Activated CD4-positive, alpha-beta memory T cell treated with anti-CD3 and anti-CD28 coated beads for 36 hours (primary cell): ENCODE results near the gene WFIKKN2. TPM values are rescaled to one million over a fixed set of nuclear protein-coding genes. Genes with fewer than 3 reads are reported as not detected.
"Not testable (repeated sequence)": the region's sequence is repeated elsewhere in the genome, so short reads cannot be mapped to it uniquely, and the experiment has no call there.

Source experiments
- CTCF ChIA-PET: fragments of 350-600 bp; sonication (Branson Sonifier 250); formaldehyde crosslinking; loops from one replicate; lab custom pipeline; 2021; ENCODE audit warnings: antibody characterized with exemption, inconsistent platforms; lab: Charles Lee
- POLR2A ChIA-PET: fragments of 350-600 bp; sonication (Branson Sonifier 250); formaldehyde crosslinking; loops from one replicate; lab custom pipeline; 2021; ENCODE audit warnings: antibody characterized with exemption; lab: Charles Lee
- DNase-seq: peaks from one replicate; pipeline ENCODE4 v3.0.0-alpha.2; 2020
- H3K27ac Mint-ChIP-seq: one replicate; pipeline ENCODE4 v1.8.0; 2021; ENCODE audit warnings: mixed read lengths
- H3K27me3 Mint-ChIP-seq: one replicate; pipeline ENCODE4 v1.8.0; 2021; ENCODE audit warnings: mixed read lengths
- H3K36me3 Mint-ChIP-seq: one replicate; pipeline ENCODE4 v1.8.0; 2021; ENCODE audit warnings: mixed read lengths
- H3K4me1 Mint-ChIP-seq: one replicate; pipeline ENCODE4 v1.8.0; 2021; ENCODE audit warnings: low read depth, mixed read lengths
- H3K4me3 Mint-ChIP-seq: one replicate; pipeline ENCODE4 v1.8.0; 2021; ENCODE audit warnings: mild to moderate bottlenecking, mixed read lengths
- H3K9me3 Mint-ChIP-seq: one replicate; pipeline ENCODE4 v1.8.0; 2021; ENCODE audit warnings: mixed read lengths
- intact Hi-C: fragments of 100-400 bp; cut with micrococcal nuclease; formaldehyde crosslinking; loops from one replicate; pipeline ENCODE4 v1.15.1; 2023
- total RNA-seq, 2 experiments: library from RNA; stranded (reverse); gene quantifications; one replicate each; pipeline ENCODE4 v1.2.3, GENCODE V29; 2021

WFIKKN2 gene
- total RNA-seq, 2 experiments from 2014 or later, result not detected

DNA sequence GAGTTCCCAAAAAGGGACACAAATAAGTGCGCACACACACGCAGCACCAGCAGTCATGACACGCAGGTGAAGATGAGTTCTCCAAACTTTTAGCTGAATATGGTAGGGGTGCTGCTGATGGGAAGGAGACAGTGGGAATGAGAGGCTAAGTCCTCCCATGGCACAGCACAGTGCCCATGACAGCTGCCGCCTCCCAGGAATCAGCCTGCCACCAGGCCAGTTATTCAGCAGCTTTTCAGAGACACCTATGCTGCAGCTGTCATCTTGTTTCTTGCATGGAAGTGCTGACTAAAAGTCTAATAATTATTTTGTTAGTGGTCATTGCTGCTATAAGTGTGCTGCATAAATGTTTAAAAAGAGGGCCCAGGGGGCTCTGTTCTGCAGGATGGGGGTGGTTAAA, 12.2 kb downstream of the WFIKKN2 start:
- intact Hi-C loops, result no loop called here
- no peak overlapping the region for H3K27ac Mint-ChIP-seq
- no peaks in the 10 kb centered on the region for H3K36me3 Mint-ChIP-seq
- peaks cover 11% of the 10 kb centered on the region for H3K4me1 Mint-ChIP-seq
- no peak for DNase-seq
- CTCF ChIA-PET, result interaction anchor here (3.0 kb wide), 1 partner anchor 65 kb away, joined by 9 read pairs; no protein-coding TSS in a partner anchor
- H3K4me3 Mint-ChIP-seq, result no peak overlapping the region
- H3K9me3 Mint-ChIP-seq, result no peaks in the 10 kb centered on the region
- POLR2A ChIA-PET, result no interaction called here
- H3K27me3 Mint-ChIP-seq, result no peaks in the 10 kb centered on the region

DNA sequence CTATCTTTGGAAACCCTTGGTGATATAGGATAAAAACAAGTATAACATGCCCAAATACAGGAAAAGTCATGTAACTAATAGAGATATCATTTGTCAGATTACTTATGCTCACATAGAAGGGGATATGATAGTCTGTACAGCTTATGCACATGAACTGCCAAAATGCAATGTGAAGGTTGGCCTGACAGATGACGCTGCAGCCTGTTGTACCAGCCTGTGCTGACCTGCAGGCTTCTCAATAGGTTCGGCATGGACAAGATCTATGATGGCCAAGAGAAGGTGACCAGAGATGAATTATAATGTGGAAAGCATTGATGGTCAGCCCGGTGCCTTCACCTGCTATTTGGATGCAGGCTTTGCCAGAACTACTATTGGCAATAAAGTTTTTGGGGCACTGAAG, 12.7 kb downstream of the WFIKKN2 start:
- POLR2A ChIA-PET, result interaction anchor here (1.4 kb wide), 1 partner anchor 18 kb away, joined by 3 read pairs; the partner anchor contains the start of gene TOB1
- intact Hi-C loops, result no loop called here

DNA sequence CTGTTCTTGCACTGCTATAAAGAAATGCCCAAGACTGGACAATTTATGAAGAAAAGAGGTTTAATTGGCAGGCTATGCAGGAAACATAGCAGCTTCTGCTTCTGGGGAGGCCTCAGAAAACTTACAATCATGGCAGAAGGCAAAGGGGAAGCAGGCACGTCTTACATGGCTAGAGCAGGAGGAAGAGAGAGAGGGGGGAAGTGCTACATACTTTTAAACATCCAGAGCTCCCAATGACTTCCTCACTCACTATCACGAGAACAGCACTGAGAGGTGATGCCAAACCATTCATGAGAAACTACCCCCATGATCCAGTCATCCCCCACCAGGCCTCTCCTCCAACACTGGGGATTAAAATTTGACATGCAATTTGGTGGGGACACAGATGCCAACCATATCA, 13.3 kb downstream of the WFIKKN2 start:
- Mint-ChIP-seq H3K27me3 (no peaks in the 10 kb centered on the region), H3K27ac (no peak overlapping the region), H3K9me3 (no peaks in the 10 kb centered on the region), H3K4me3 (no peak overlapping the region), H3K4me1 (peaks cover 14% of the 10 kb centered on the region), H3K36me3 (no peaks in the 10 kb centered on the region)
- ChIA-PET CTCF (interaction anchor here (0.9 to 8.9 kb wide), 5 partner anchors 42 to 111 kb away, joined by 3 to 147 read pairs (median 9); no protein-coding TSS in a partner anchor), POLR2A (interaction anchor here (1.4 kb wide), 1 partner anchor 17 kb away, joined by 3 read pairs; the partner anchor contains the start of gene TOB1)
- DNase-seq, result no peak
- intact Hi-C loops, result no loop called here

More for the DNA sequence above, 12.7 kb downstream of the WFIKKN2 start:
- H3K9me3 Mint-ChIP-seq, result no peaks in the 10 kb centered on the region
- CTCF ChIA-PET, result interaction anchor here (0.9 to 8.9 kb wide), 4 partner anchors 42 to 112 kb away, joined by 3 to 147 read pairs (median 6); no protein-coding TSS in a partner anchor
- H3K27me3 Mint-ChIP-seq, result no peaks in the 10 kb centered on the region
- no peak for DNase-seq
- H3K36me3 Mint-ChIP-seq, result no peaks in the 10 kb centered on the region
- H3K4me1 Mint-ChIP-seq, result peaks cover 14% of the 10 kb centered on the region
- H3K4me3 Mint-ChIP-seq, result no peak overlapping the region
- H3K27ac Mint-ChIP-seq, result no peak overlapping the region

DNA sequence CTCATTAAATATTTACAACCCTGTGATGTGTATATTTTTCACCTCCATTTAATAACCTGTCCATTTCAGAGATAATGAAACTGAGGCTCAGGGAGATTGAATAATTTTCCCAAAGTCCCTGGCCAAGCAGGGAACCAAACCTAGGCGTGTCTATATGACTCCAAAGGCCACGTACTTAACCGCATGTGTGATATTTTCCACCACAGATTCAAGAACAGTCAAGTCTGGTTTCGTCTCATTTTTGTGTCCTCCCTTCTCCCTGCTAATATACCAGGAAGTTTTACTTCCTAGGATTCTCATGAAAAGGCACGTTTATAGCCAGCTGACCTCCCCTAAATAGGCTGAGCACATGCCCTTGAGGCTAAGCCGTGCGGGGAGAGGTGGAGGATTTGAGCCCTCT, 15.3 kb downstream of the WFIKKN2 start:
- Mint-ChIP-seq H3K9me3 (no peaks in the 10 kb centered on the region), H3K4me3 (no peak overlapping the region), H3K36me3 (no peaks in the 10 kb centered on the region), H3K27ac (no peak overlapping the region), H3K4me1 (peaks cover 14% of the 10 kb centered on the region), H3K27me3 (no peaks in the 10 kb centered on the region)
- no peak for DNase-seq
- ChIA-PET POLR2A (no interaction called here), CTCF (interaction anchor here (1.1 to 8.9 kb wide), 4 partner anchors 9 to 105 kb away, joined by 3 to 147 read pairs (median 58); no protein-coding TSS in a partner anchor)
- intact Hi-C loops, result loop anchor here (5.0 kb wide), 1 partner anchor 302 kb away; the partner anchor contains the start of gene NME1

DNA sequence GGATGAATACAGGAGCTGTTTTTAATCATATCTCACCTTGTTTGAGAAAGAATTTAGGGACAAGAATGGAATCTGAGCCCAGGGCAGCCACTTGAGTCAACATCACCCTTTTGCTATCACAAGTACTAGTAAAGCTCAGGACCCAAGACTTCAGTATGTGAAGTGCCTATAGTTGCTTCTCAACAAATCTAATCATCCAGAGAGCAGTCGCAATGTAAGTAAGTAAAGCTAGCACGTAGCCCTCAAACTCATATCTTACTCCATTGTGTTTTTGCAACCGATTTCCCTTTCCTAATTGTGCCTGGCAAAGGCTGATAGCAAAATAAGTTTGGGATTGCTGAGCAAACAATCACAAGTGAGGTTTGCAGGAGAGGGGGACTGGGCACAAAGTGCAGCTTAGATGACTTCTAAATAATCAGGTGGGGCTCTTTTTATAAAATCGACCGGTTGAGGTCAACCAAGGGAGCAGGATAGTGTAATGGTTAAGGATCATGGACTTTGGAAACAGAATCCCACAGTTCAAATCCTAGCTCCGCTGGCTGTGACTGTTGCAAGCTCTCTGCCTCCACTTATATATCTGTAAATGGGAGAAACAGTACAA, 17.7 kb downstream of the WFIKKN2 start:
- no peaks in the 10 kb centered on the region for H3K9me3 Mint-ChIP-seq
- H3K36me3 Mint-ChIP-seq, result no peaks in the 10 kb centered on the region
- no peaks in the 10 kb centered on the region for H3K27me3 Mint-ChIP-seq
- no peak overlapping the region for H3K27ac Mint-ChIP-seq
- POLR2A ChIA-PET, result interaction anchor here (1.4 to 3.2 kb wide), 5 partner anchors 8 to 92 kb away, joined by 3 to 52 read pairs (median 5); partner anchors contain the start of gene TOB1
- intact Hi-C loops, result loop anchor here (5.0 kb wide), 1 partner anchor 299 kb away; the partner anchor contains the start of gene NME1
- H3K4me3 Mint-ChIP-seq, result no peak overlapping the region
- H3K4me1 Mint-ChIP-seq, result peaks cover 14% of the 10 kb centered on the region
- CTCF ChIA-PET, result interaction anchor here (1.0 to 8.9 kb wide), 32 partner anchors 11 to 374 kb away, joined by 3 to 147 read pairs (median 6); partner anchors contain the start of genes NME1, RSAD1 and TOB1
- no peak for DNase-seq

DNA sequence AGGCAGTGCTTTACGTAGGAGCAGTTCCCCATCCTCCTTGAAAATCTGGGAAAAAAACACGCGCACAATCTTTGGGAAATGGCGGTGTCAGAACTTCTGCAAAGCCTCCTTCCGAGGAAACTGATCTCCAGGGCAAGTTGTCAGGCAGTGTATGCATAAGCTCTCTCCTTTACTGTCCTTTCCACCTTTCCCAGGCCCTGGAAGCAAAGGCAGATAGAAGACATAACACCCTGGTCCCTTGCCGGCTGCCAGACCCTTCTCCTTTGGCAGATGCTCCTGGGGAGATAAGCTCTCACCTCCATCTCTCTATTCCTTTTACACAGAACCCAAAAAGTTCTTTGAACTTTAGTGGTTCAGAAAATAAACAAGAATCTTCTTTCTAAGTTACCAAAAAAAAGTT, 18.4 kb downstream of the WFIKKN2 start:
- H3K27ac Mint-ChIP-seq, result no peak overlapping the region
- H3K4me1 Mint-ChIP-seq, result peaks cover 14% of the 10 kb centered on the region
- no peak overlapping the region for H3K4me3 Mint-ChIP-seq
- ChIA-PET CTCF (interaction anchor here (0.6 to 8.9 kb wide), 14 partner anchors 10 to 299 kb away, joined by 3 to 147 read pairs (median 7); partner anchors contain the start of genes NME1 and TOB1), POLR2A (interaction anchor here (3.2 kb wide), 1 partner anchor 12 kb away, joined by 52 read pairs; the partner anchor contains the start of gene TOB1)
- no peaks in the 10 kb centered on the region for H3K9me3 Mint-ChIP-seq
- H3K36me3 Mint-ChIP-seq, result no peaks in the 10 kb centered on the region
- intact Hi-C loops, result loop anchor here (5.0 kb wide), 1 partner anchor 299 kb away; the partner anchor contains the start of gene NME1
- DNase-seq, result no peak
- no peaks in the 10 kb centered on the region for H3K27me3 Mint-ChIP-seq

DNA sequence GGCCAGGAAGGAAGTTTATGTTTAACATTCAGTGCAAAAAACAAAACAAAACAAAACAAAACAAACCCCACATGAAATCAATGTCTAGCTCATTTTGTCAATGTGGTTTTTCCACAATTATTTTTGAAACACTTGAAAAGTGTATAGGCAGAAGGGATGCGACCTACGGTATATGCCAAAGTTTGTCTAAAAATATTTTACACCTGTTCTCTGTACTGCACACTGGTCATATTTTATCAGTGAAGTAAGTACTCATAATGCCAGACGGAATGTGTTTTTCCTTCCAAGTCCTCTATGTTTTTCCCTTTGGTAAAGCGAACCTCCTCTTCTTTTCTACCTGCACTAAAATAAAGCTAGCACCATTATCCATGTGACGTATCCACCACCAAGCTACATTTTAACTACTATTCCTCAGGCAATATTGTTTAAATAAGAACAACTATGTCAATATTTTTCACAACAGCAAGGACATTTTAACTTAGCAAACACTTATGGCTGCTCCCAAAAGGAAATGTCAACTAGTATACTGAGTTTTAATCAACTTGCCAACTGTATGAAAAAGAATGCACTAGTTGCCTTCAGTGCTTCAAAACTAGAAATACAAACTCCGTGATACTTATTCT, 20.4 kb downstream of the WFIKKN2 start:
- POLR2A ChIA-PET, result interaction anchor here (2.5 kb wide), 1 partner anchor 10 kb away, joined by 10 read pairs; the partner anchor contains the start of gene TOB1

DNA sequence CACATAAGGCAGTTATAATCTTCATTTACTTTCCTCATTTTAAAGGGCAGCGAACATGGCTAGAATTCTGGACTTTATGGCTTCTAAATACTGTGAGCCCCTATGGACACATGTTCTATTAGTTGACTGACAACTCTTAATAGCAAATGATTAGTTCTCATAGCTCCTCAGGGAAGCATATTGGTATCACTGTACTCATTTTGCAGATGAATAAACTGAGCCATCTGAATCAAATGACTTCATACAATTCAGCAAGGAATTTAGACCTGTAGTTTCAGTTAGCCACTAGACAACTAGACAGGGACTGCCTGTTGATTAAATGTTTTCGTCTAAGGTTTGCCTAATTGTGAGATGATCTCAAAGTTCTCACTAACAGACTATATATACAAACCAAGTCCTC, 21.0 kb downstream of the WFIKKN2 start:
- no peak overlapping the region for H3K27ac Mint-ChIP-seq
- DNase-seq, result no peak
- H3K4me3 Mint-ChIP-seq, result no peak overlapping the region
- peaks cover 16% of the 10 kb centered on the region for H3K4me1 Mint-ChIP-seq
- H3K9me3 Mint-ChIP-seq, result no peaks in the 10 kb centered on the region
- ChIA-PET CTCF (interaction anchor here (1.2 to 8.9 kb wide), 3 partner anchors 14 to 99 kb away, joined by 5 to 147 read pairs (median 5); no protein-coding TSS in a partner anchor), POLR2A (interaction anchor here (2.5 kb wide), 1 partner anchor 9 kb away, joined by 10 read pairs; the partner anchor contains the start of gene TOB1)
- intact Hi-C loops, result no loop called here
- H3K36me3 Mint-ChIP-seq, result peaks cover under 1% of the 10 kb centered on the region
- no peaks in the 10 kb centered on the region for H3K27me3 Mint-ChIP-seq

More for the DNA sequence above, 20.4 kb downstream of the WFIKKN2 start:
- no peak overlapping the region for H3K4me3 Mint-ChIP-seq
- DNase-seq, result no peak
- H3K27ac Mint-ChIP-seq, result no peak overlapping the region
- no peaks in the 10 kb centered on the region for H3K36me3 Mint-ChIP-seq
- H3K9me3 Mint-ChIP-seq, result no peaks in the 10 kb centered on the region
- H3K27me3 Mint-ChIP-seq, result no peaks in the 10 kb centered on the region
- CTCF ChIA-PET, result interaction anchor here (1.2 to 8.9 kb wide), 4 partner anchors 8 to 100 kb away, joined by 5 to 147 read pairs (median 42); partner anchors contain the start of gene TOB1
- intact Hi-C loops, result no loop called here
- H3K4me1 Mint-ChIP-seq, result peaks cover 14% of the 10 kb centered on the region

DNA sequence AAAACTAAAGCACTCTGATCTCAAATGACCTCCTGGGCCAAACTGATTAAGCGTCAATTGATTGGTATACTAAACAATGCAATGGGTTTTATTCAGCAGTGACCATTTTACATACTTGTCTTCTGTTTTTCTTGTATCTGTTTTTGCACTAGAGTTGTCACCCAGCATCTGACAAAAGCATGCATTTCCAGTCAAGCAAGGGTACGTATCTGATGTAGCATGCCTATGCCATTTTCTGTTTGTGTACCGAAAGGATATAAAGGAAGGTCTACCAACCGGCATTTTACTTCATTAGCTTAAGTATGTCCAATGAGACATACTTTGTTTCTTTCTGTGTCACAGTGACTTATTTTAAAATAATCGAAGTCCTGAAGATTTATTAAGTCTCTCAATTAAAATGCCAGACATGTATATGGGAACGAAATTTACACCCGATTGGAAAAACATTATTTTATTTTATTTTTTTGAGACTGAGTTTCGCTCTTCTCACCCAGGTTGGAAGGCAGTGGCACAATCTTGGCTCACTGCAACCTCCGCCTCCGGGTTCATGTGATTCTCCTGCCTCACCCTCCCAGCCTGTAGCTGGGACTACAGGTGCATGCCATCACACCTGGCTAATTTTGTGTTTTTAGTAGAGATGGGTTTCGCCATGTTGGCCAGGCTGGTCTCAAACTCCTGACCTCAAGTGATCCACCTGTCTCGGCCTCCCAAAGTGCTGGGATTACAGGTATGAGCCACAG, 23.3 kb downstream of the WFIKKN2 start:
- intact Hi-C loops, result no loop called here
- CTCF ChIA-PET, result interaction anchor here (0.6 to 9.4 kb wide), 2 partner anchors 94 to 344 kb away, joined by 4 to 153 read pairs; no protein-coding TSS in a partner anchor
- Mint-ChIP-seq H3K4me3 (no peak overlapping the region), H3K36me3 (peaks cover 15% of the 10 kb centered on the region), H3K4me1 (peaks cover 18% of the 10 kb centered on the region), H3K9me3 (no peaks in the 10 kb centered on the region), H3K27ac (no peak overlapping the region), H3K27me3 (no peaks in the 10 kb centered on the region)
- no peak for DNase-seq
- POLR2A ChIA-PET, result no interaction called here

DNA sequence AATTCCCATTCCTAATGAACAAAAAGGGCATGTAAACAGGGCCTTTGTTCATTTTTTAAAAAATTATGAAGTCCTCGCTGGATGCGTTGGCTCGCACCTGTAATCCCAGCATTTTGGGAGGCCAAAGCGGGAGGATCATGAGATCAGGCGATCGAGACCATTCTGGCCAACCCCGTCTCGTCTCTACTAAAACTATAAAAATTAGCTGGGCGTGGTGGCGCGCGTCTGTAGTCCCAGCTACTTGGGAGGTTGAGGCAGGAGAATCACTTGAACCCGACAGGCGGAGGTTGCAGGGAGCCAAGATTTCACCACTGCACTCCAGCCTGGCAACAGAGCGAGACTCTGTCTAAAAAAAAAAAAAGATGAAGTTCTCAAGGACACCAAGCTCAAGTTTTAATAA, 24.3 kb downstream of the WFIKKN2 start:
- Mint-ChIP-seq H3K4me1 (peaks cover 27% of the 10 kb centered on the region), H3K36me3 (peaks cover 16% of the 10 kb centered on the region)
- DNase-seq, H3K27ac Mint-ChIP-seq, H3K27me3 Mint-ChIP-seq, H3K4me3 Mint-ChIP-seq, intact Hi-C loops, H3K9me3 Mint-ChIP-seq, POLR2A ChIA-PET: not testable (repeated sequence)
- CTCF ChIA-PET, result interaction anchor here (0.6 to 9.4 kb wide), 2 partner anchors 93 to 343 kb away, joined by 4 to 153 read pairs; no protein-coding TSS in a partner anchor

DNA sequence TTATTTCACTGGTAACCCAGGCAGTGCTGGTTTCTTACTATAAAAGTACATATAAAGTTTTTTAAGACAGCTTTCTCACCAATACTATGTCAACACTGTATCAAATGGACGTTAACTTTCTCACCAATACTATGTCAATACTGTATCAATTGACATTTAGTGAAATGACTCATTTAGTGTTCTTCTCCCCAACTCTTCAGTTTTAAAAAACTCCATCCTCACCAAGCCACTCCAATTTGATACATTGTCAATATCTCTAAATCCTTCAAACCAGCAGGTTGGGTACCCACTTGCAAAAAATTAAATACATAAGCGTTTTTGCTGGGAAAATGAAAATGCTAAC, 25.9 kb downstream of the WFIKKN2 start:
- H3K27ac Mint-ChIP-seq, result no peak overlapping the region
- intact Hi-C loops, result no loop called here
- no peak overlapping the region for H3K4me3 Mint-ChIP-seq

More for the DNA sequence above, 25.9 kb downstream of the WFIKKN2 start:
- ChIA-PET CTCF (interaction anchor here (0.7 to 9.4 kb wide), 6 partner anchors 8 to 91 kb away, joined by 3 to 153 read pairs (median 4); no protein-coding TSS in a partner anchor), POLR2A (interaction anchor here (0.8 to 1.2 kb wide), 4 partner anchors 9 to 94 kb away, joined by 3 to 5 read pairs (median 5); no protein-coding TSS in a partner anchor)
- Mint-ChIP-seq H3K4me1 (peaks cover 27% of the 10 kb centered on the region), H3K27me3 (no peaks in the 10 kb centered on the region), H3K9me3 (no peaks in the 10 kb centered on the region), H3K36me3 (peaks cover 19% of the 10 kb centered on the region)
- DNase-seq, result no peak
